CD14-positive monocyte (primary cell): ENCODE data around the gene ZNF880. TPM values are rescaled to one million over a fixed set of nuclear protein-coding genes. Genes with fewer than 3 reads are reported as not detected.

Source experiments
- DNase-seq, 3 donors: peaks; one replicate each; pipeline ENCODE4 v3.0.0-alpha.2; 2011 to 2022
- H2AFZ ChIP-seq: 2 replicates; pipeline ENCODE4 v1.6.0; 2012; ENCODE audit warnings: mild to moderate bottlenecking, low read depth, low read length, inconsistent platforms; ENCODE audit not compliant: insufficient read depth, poor library complexity, severe bottlenecking
- H3K27ac ChIP-seq, 2 donors: 1 replicate in 1 of 2; 2 replicates in 1 of 2; pipeline ENCODE4 v1.5.1; 2012 to 2013; ENCODE audit warnings: low read length in 2 of 2, control low read depth in 1 of 2, inconsistent platforms in 1 of 2, low read depth in 1 of 2, mild to moderate bottlenecking in 1 of 2
- H3K27me3 ChIP-seq, 2 donors: one replicate each; pipeline versions ENCODE4 v1.6.0 to v1.6.1; 2011 to 2013; ENCODE audit warnings: low read length in 2 of 2; ENCODE audit not compliant: control insufficient read depth in 2 of 2, insufficient read depth in 2 of 2
- H3K36me3 ChIP-seq, 2 donors: replicated peaks in 1 of 2; 1 replicate in 1 of 2; 2 replicates in 1 of 2; pipeline versions ENCODE4 v1.5.1 to v1.6.1; 2012 to 2013; ENCODE audit warnings: low read length in 2 of 2, control low read depth in 1 of 2, inconsistent platforms in 1 of 2, mild to moderate bottlenecking in 1 of 2; ENCODE audit not compliant: insufficient read depth in 2 of 2, control insufficient read depth in 1 of 2
- H3K4me1 ChIP-seq, 2 donors: 1 replicate in 1 of 2; 2 replicates in 1 of 2; pipeline versions ENCODE4 v1.5.1 to v1.6.1; 2012 to 2013; ENCODE audit warnings: low read length in 2 of 2, control low read depth in 1 of 2, inconsistent platforms in 1 of 2, mild to moderate bottlenecking in 1 of 2, moderate library complexity in 1 of 2; ENCODE audit not compliant: insufficient read depth in 2 of 2, control insufficient read depth in 1 of 2
- H3K4me2 ChIP-seq: replicated peaks from 2 replicates; pipeline ENCODE3; 2012; ENCODE audit warnings: low read length, moderate library complexity, mild to moderate bottlenecking; ENCODE audit not compliant: poor library complexity, severe bottlenecking; ENCODE audit errors: extremely low read depth
- H3K4me3 ChIP-seq, 3 experiments: fragments of 200-600 bp in 1 of 3; sonication (generic) in 1 of 3; replicated peaks in 1 of 3; 1 replicate in 2 of 3; 2 replicates in 1 of 3; pipeline ENCODE4 v1.5.1; 2011 to 2013; ENCODE audit warnings: low read length in 3 of 3, mild to moderate bottlenecking in 3 of 3, control low read depth in 2 of 3, low read depth in 2 of 3, inconsistent platforms in 1 of 3, moderate library complexity in 1 of 3
- H3K79me2 ChIP-seq: 2 replicates; pipeline ENCODE4 v1.6.0; 2012; ENCODE audit warnings: mild to moderate bottlenecking, control low read depth, inconsistent platforms, low read length, moderate library complexity; ENCODE audit not compliant: insufficient read depth
- H3K9ac ChIP-seq: 2 replicates; pipeline ENCODE4 v1.6.0; 2017; ENCODE audit warnings: low read length, mild to moderate bottlenecking; ENCODE audit not compliant: insufficient read depth, poor library complexity, severe bottlenecking
- H3K9me3 ChIP-seq, 2 donors: replicated peaks in 1 of 2; 1 replicate in 1 of 2; 2 replicates in 1 of 2; pipeline versions ENCODE4 v1.5.1 to v1.6.1; 2012 to 2013; ENCODE audit warnings: low read length in 2 of 2, control low read depth in 1 of 2; ENCODE audit not compliant: control insufficient read depth in 1 of 2, insufficient read depth in 1 of 2
- H4K20me1 ChIP-seq: 2 replicates; pipeline ENCODE4 v1.6.0; 2012; ENCODE audit warnings: mild to moderate bottlenecking, low read length, control low read depth, moderate library complexity; ENCODE audit not compliant: insufficient read depth
- H3K27ac Mint-ChIP-seq, 7 donors: one replicate each; pipeline ENCODE4 v1.8.0; 2020; ENCODE audit warnings: mild to moderate bottlenecking in 7 of 7, mixed read lengths in 7 of 7, moderate library complexity in 6 of 7, inconsistent platforms in 2 of 7
- H3K27me3 Mint-ChIP-seq, 3 donors: one replicate each; pipeline ENCODE4 v1.8.0; 2021 to 2022; ENCODE audit warnings: low read depth in 3 of 3, mild to moderate bottlenecking in 3 of 3, mixed read lengths in 3 of 3, moderate library complexity in 3 of 3, inconsistent platforms in 1 of 3
- H3K36me3 Mint-ChIP-seq, 2 donors: one replicate each; pipeline ENCODE4 v1.8.0; 2020; ENCODE audit warnings: mixed read lengths in 2 of 2, inconsistent platforms in 1 of 2, mild to moderate bottlenecking in 1 of 2
- H3K4me1 Mint-ChIP-seq: one replicate; pipeline ENCODE4 v1.8.0; 2020; ENCODE audit warnings: mild to moderate bottlenecking, mixed read lengths
- H3K4me3 Mint-ChIP-seq, 2 donors: one replicate each; pipeline ENCODE4 v1.8.0; 2020; ENCODE audit warnings: mild to moderate bottlenecking in 2 of 2, mixed read lengths in 2 of 2, moderate library complexity in 1 of 2
- H3K9me3 Mint-ChIP-seq, 7 donors: one replicate each; pipeline ENCODE4 v1.8.0; 2020 to 2022; ENCODE audit warnings: mixed read lengths in 7 of 7, mild to moderate bottlenecking in 6 of 7, moderate library complexity in 6 of 7, inconsistent platforms in 2 of 7
- WGBS: methylation state at CpG from one replicate; pipeline ENCODE4 v1.1.5; 2013; ENCODE audit warnings: missing lambda C conversion rate; ENCODE audit not compliant: insufficient coverage; 5-methylcytosine and 5-hydroxymethylcytosine counted together
- intact Hi-C, 2 donors: fragments of 100-400 bp; cut with micrococcal nuclease; formaldehyde crosslinking; loops; one replicate each; pipeline versions ENCODE4 v1.15.0 to v1.15.1; 2023
- polyA plus RNA-seq, 3 donors: library from polyadenylated mRNA; depleted of rRNA in 1 of 3; unstranded in 2 of 3; stranded (reverse) in 1 of 3; fragments of 300-500 nt in 2 of 3; fragments of >200 nt in 1 of 3; fragmentation: Illumina TruSeq in 2 of 3; gene quantifications; 1 replicate in 2 of 3; 2 replicates in 1 of 3; pipeline ENCODE4 v1.2.3, GENCODE V29; 2012 to 2021
- TF ChIP-seq, protein P1 (sequence below): fragments of 200-600 bp; IDR thresholded peaks from one replicate; pipeline ENCODE4 v1.8.0; 2022; ENCODE audit warnings: antibody characterized with exemption, mild to moderate bottlenecking

ZNF880 gene
- polyA plus RNA-seq, 3 donors, result 4.5 to 8.5 (median 5.5) TPM

DNA sequence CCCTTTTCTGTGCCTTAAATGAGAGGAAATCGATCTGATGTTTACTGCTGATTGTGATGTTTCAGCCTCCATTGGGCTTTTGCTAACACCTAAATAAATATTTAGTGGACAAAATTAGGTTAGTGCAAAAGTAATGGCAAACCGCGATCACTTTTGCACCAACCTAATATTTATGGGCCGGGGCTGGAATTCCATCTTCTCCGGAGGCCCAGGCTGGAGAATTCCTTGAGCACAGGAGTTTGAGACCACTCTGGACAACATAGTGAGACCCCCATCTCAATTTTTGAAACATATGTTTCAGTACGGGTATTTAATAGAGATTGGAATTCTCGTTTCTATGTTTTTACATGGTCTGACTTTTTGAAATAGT lies 603 bp downstream of the ZNF880 start:
- Mint-ChIP-seq H3K9me3 (peaks cover 47 to 99% (median 92%) of the 10 kb centered on the region in 7 donors), H3K36me3 (peaks cover 23 to 28% of the 10 kb centered on the region in 2 donors), H3K4me1 (peaks cover 13% of the 10 kb centered on the region), H3K27ac (peak overlapping the region in 6 of 7 donors; percentile 92 to 97 (median 95)), H3K4me3 (peak overlapping the region; percentile 92 to 96), H3K27me3 (peaks cover 0 to 2% (median 0%) of the 10 kb centered on the region in 3 donors)
- Histone ChIP-seq H3K4me1 (peaks cover 8 to 10% of the 10 kb centered on the region in 2 donors), H3K9me3 (peaks cover 78 to 80% of the 10 kb centered on the region in 2 donors), H3K79me2 (no peaks in the 10 kb centered on the region), H3K4me3 (peak overlapping the region; percentile 57 to 83 (median 79)), H4K20me1 (no peaks in the 10 kb centered on the region), H3K27ac (peak overlapping the region; percentile 78 to 91), H3K4me2 (peak overlapping the region; percentile 80), H2AFZ (peak overlapping the region; percentile 89), H3K9ac (peak overlapping the region; percentile 75), H3K27me3 (no peaks in the 10 kb centered on the region), H3K36me3 (peaks cover 8 to 33% of the 10 kb centered on the region in 2 donors)
- no CpG with 5 or more reads among the region's 7 CpGs for WGBS
- intact Hi-C loops, result no loop called here
- TF ChIP-seq, protein P1, sequence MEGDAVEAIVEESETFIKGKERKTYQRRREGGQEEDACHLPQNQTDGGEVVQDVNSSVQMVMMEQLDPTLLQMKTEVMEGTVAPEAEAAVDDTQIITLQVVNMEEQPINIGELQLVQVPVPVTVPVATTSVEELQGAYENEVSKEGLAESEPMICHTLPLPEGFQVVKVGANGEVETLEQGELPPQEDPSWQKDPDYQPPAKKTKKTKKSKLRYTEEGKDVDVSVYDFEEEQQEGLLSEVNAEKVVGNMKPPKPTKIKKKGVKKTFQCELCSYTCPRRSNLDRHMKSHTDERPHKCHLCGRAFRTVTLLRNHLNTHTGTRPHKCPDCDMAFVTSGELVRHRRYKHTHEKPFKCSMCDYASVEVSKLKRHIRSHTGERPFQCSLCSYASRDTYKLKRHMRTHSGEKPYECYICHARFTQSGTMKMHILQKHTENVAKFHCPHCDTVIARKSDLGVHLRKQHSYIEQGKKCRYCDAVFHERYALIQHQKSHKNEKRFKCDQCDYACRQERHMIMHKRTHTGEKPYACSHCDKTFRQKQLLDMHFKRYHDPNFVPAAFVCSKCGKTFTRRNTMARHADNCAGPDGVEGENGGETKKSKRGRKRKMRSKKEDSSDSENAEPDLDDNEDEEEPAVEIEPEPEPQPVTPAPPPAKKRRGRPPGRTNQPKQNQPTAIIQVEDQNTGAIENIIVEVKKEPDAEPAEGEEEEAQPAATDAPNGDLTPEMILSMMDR, result no peak
- no peak for DNase-seq

GRCh38 chr19:52391135-52391534 lies 21.4 kb downstream of the ZNF880 start:
- Histone ChIP-seq H3K79me2 (no peaks in the 10 kb centered on the region), H3K4me1 (no peaks in the 10 kb centered on the region), H3K9ac (no peak overlapping the region), H3K27ac (no peak overlapping the region), H3K4me3 (no peak overlapping the region), H3K36me3 (no peaks in the 10 kb centered on the region), H2AFZ (no peak overlapping the region), H3K4me2 (no peak overlapping the region), H4K20me1 (no peaks in the 10 kb centered on the region), H3K27me3 (no peaks in the 10 kb centered on the region), H3K9me3 (peaks cover 82 to 98% of the 10 kb centered on the region in 2 donors)
- no peak overlapping the region for H3K27ac Mint-ChIP-seq
- TF ChIP-seq, protein P1, result no peak
- intact Hi-C loops, result no loop called here
- peaks cover 0 to 3% (median 0%) of the 10 kb centered on the region in 3 donors for H3K27me3 Mint-ChIP-seq
- peaks cover 54 to 96% (median 92%) of the 10 kb centered on the region in 7 donors for H3K9me3 Mint-ChIP-seq
- DNase-seq, result no peak
- H3K36me3 Mint-ChIP-seq, result peaks cover 3 to 4% of the 10 kb centered on the region in 2 donors
- H3K4me1 Mint-ChIP-seq, result no peaks in the 10 kb centered on the region
- no peak overlapping the region for H3K4me3 Mint-ChIP-seq
- 76% methylated on average over 1 of the region's 1 CpG for WGBS
